WI38 (cell line): ENCODE results near the gene SAMD14.
"Not testable (repeated sequence)": the region's sequence is repeated elsewhere in the genome, so short reads cannot be mapped to it uniquely, and the experiment has no call there.

ENCODE experiments used
- H3K4me3 ChIP-seq: 2 replicates; pipeline ENCODE4 v1.5.1; 2011; ENCODE audit warnings: low read depth, mild to moderate bottlenecking, control low read depth, low read length
- CTCF ChIP-seq: IDR thresholded peaks from 2 replicates; pipeline ENCODE4 v1.5.1; 2012; ENCODE audit warnings: low read depth, mild to moderate bottlenecking, control low read depth, low read length

Gene SAMD14

GRCh38 chr17:50067996-50068395 is 62.0 kb downstream of the SAMD14 start:
- no peak for TF ChIP-seq CTCF
- no peak overlapping the region for H3K4me3 ChIP-seq

- no peak overlapping the region for H3K4me3 ChIP-seq
- no peak for TF ChIP-seq CTCF
Observed at GRCh38 chr17:50066995-50067394, 63.0 kb downstream of the SAMD14 start.

GRCh38 chr17:50065056-50065455 is 64.9 kb downstream of the SAMD14 start:
- H3K4me3 ChIP-seq = no peak overlapping the region
- TF ChIP-seq CTCF = no peak

GRCh38 chr17:50064253-50065001 is 65.5 kb downstream of the SAMD14 start:
- no peak for TF ChIP-seq CTCF
- H3K4me3 ChIP-seq = no peak overlapping the region

- no peak overlapping the region for H3K4me3 ChIP-seq
Observed at GRCh38 chr17:50063561-50064252, 66.3 kb downstream of the SAMD14 start.

GRCh38 chr17:50062293-50063243 is 67.4 kb downstream of the SAMD14 start:
- TF ChIP-seq CTCF = no peak
- H3K4me3 ChIP-seq = 0 out of 2 replicates have a peak overlapping the region, but pooled peaks have one; percentile 8

More at GRCh38 chr17:50063561-50064252, 66.3 kb downstream of the SAMD14 start:
- TF ChIP-seq CTCF = no peak

- H3K4me3 ChIP-seq = not testable (repeated sequence)
Observed at GRCh38 chr17:50061713-50062045, 68.3 kb downstream of the SAMD14 start.
